ENCODE results near the gene CNTN5.

Gene CNTN5

GRCh38 chr11:100013011-100013410 lies 992.3 kb downstream of the CNTN5 start:
- DNase-seq (ENCODE audit: extremely low read depth in 1 of 2, low read depth in 1 of 2), result no peak

- DNase-seq (ENCODE audit: extremely low read depth in 1 of 2, low read depth in 1 of 2), result no peak
Measured at GRCh38 chr11:100031973-100032372, 1011.2 kb downstream of the CNTN5 start.

- no peak for DNase-seq (ENCODE audit: extremely low read depth in 1 of 2, low read depth in 1 of 2)
Measured at GRCh38 chr11:100061006-100061405, 1040.3 kb downstream of the CNTN5 start.

GRCh38 chr11:100066399-100066798 lies 1045.7 kb downstream of the CNTN5 start:
- DNase-seq (ENCODE audit: extremely low read depth in 1 of 2, low read depth in 1 of 2), result no peak

GRCh38 chr11:100068116-100068515 lies 1047.4 kb downstream of the CNTN5 start:
- DNase-seq (ENCODE audit: extremely low read depth in 1 of 2, low read depth in 1 of 2), result no peak

GRCh38 chr11:100072131-100072530 lies 1051.4 kb downstream of the CNTN5 start:
- no peak for DNase-seq (ENCODE audit: extremely low read depth in 1 of 2, low read depth in 1 of 2)

GRCh38 chr11:100080381-100080780 lies 1059.6 kb downstream of the CNTN5 start:
- no peak for DNase-seq (ENCODE audit: extremely low read depth in 1 of 2, low read depth in 1 of 2)

- DNase-seq (ENCODE audit: extremely low read depth in 1 of 2, low read depth in 1 of 2), result no peak
Measured at GRCh38 chr11:100080821-100081220, 1060.1 kb downstream of the CNTN5 start.

GRCh38 chr11:100093698-100094097 lies 1072.9 kb downstream of the CNTN5 start:
- no peak for DNase-seq (ENCODE audit: extremely low read depth in 1 of 2, low read depth in 1 of 2)

- DNase-seq (ENCODE audit: extremely low read depth in 1 of 2, low read depth in 1 of 2), result no peak
Measured at GRCh38 chr11:100094121-100094865, 1073.5 kb downstream of the CNTN5 start.

- no peak for DNase-seq (ENCODE audit: extremely low read depth in 1 of 2, low read depth in 1 of 2)
Measured at GRCh38 chr11:100095809-100096208, 1075.1 kb downstream of the CNTN5 start.

- DNase-seq (ENCODE audit: extremely low read depth in 1 of 2, low read depth in 1 of 2), result no peak
Measured at GRCh38 chr11:100098560-100098959, 1077.8 kb downstream of the CNTN5 start.

GRCh38 chr11:100105255-100105981 lies 1084.7 kb downstream of the CNTN5 start:
- DNase-seq (ENCODE audit: extremely low read depth in 1 of 2, low read depth in 1 of 2), result no peak

GRCh38 chr11:100105982-100106358 lies 1085.2 kb downstream of the CNTN5 start:
- no peak for DNase-seq (ENCODE audit: extremely low read depth in 1 of 2, low read depth in 1 of 2)

- no peak for DNase-seq (ENCODE audit: extremely low read depth in 1 of 2, low read depth in 1 of 2)
Measured at GRCh38 chr11:100119176-100119575, 1098.4 kb downstream of the CNTN5 start.

- DNase-seq (ENCODE audit: extremely low read depth in 1 of 2, low read depth in 1 of 2), result no peak
Measured at GRCh38 chr11:100133114-100133513, 1112.4 kb downstream of the CNTN5 start.

GRCh38 chr11:100141201-100141600 lies 1120.5 kb downstream of the CNTN5 start:
- DNase-seq (ENCODE audit: extremely low read depth in 1 of 2, low read depth in 1 of 2), result no peak

- DNase-seq (ENCODE audit: extremely low read depth in 1 of 2, low read depth in 1 of 2), result no peak
Measured at GRCh38 chr11:100151944-100152343, 1131.2 kb downstream of the CNTN5 start.

GRCh38 chr11:100152766-100153165 lies 1132.0 kb downstream of the CNTN5 start:
- DNase-seq (ENCODE audit: extremely low read depth in 1 of 2, low read depth in 1 of 2), result no peak

GRCh38 chr11:100163471-100163870 lies 1142.7 kb downstream of the CNTN5 start:
- DNase-seq (ENCODE audit: extremely low read depth in 1 of 2, low read depth in 1 of 2), result no peak

GRCh38 chr11:100174881-100175280 lies 1154.1 kb downstream of the CNTN5 start:
- DNase-seq (ENCODE audit: extremely low read depth in 1 of 2, low read depth in 1 of 2), result no peak

GRCh38 chr11:100176456-100176855 lies 1155.7 kb downstream of the CNTN5 start:
- no peak for DNase-seq (ENCODE audit: extremely low read depth in 1 of 2, low read depth in 1 of 2)

Data from stimulated activated CD8-positive, alpha-beta memory T cell treated with anti-CD3 and anti-CD28 coated beads, Interleukin-7, amount 100 ng/mL, for 48 hours (primary cell).